HG03521 (cell line): Measurements from ENCODE around the gene IL18RAP.

Experiments used
- ATAC-seq: cut with Tn5 transposase; IDR thresholded peaks from one replicate; pipeline ENCODE4 v1.9.1; 2021; ENCODE audit warnings: mild to moderate bottlenecking, moderate library complexity; ENCODE audit not compliant: unreplicated experiment

Gene IL18RAP

GRCh38 chr2:102422910-102423309, at the start of gene IL18RAP:
TSS of gene IL18RAP (plus strand) at chr2:102423160. CDS start at chr2:102423278, 118 bp downstream.
- no peak for ATAC-seq

- no peak for ATAC-seq
Measured at GRCh38 chr2:102376052-102376591, 46.8 kb upstream of the IL18RAP start.

- ATAC-seq, result no peak
Measured at GRCh38 chr2:102383722-102384121, 39.2 kb upstream of the IL18RAP start.

- ATAC-seq, result no peak
Measured at GRCh38 chr2:102385522-102385921, 37.4 kb upstream of the IL18RAP start.

- no peak for ATAC-seq
Measured at GRCh38 chr2:102386004-102386403, 37.0 kb upstream of the IL18RAP start.

GRCh38 chr2:102386867-102387541, 36.0 kb upstream of the IL18RAP start:
- ATAC-seq, result no peak

GRCh38 chr2:102387763-102388546, 35.0 kb upstream of the IL18RAP start:
- ATAC-seq, result peak; percentile 45

- ATAC-seq, result no peak
Measured at GRCh38 chr2:102391565-102391964, 31.4 kb upstream of the IL18RAP start.

GRCh38 chr2:102392096-102392495, 30.9 kb upstream of the IL18RAP start:
- no peak for ATAC-seq

- ATAC-seq, result no peak
Measured at GRCh38 chr2:102392942-102393341, 30.0 kb upstream of the IL18RAP start.

GRCh38 chr2:102396012-102396411, 26.9 kb upstream of the IL18RAP start:
- no peak for ATAC-seq

GRCh38 chr2:102397209-102397608, 25.8 kb upstream of the IL18RAP start:
- no peak for ATAC-seq

GRCh38 chr2:102399499-102400141, 23.3 kb upstream of the IL18RAP start:
- ATAC-seq, result no peak

GRCh38 chr2:102401456-102401855, 21.5 kb upstream of the IL18RAP start:
- no peak for ATAC-seq

GRCh38 chr2:102401865-102402264, 21.1 kb upstream of the IL18RAP start:
- no peak for ATAC-seq

- no peak for ATAC-seq
Measured at GRCh38 chr2:102410952-102411351, 12.0 kb upstream of the IL18RAP start.

GRCh38 chr2:102412199-102412598, 10.8 kb upstream of the IL18RAP start:
- ATAC-seq, result no peak

- ATAC-seq, result peak; percentile 58
Measured at GRCh38 chr2:102417946-102418345, 5.0 kb upstream of the IL18RAP start.

- ATAC-seq, result peak; percentile 71
Measured at GRCh38 chr2:102418421-102418961, 4.5 kb upstream of the IL18RAP start.

- no peak for ATAC-seq
Measured at GRCh38 chr2:102420290-102420689, 2.7 kb upstream of the IL18RAP start.
